ENCODE data around the gene ROR2.

Gene ROR2

GRCh38 chr9:91837981-91838731 is 111.9 kb downstream of the ROR2 start:
- peak; percentile 80 for DNase-seq

- DNase-seq = no peak
Measured at GRCh38 chr9:91836515-91836914, 113.5 kb downstream of the ROR2 start.

- no peak for DNase-seq
Measured at GRCh38 chr9:91835632-91836031, 114.4 kb downstream of the ROR2 start.

DNA sequence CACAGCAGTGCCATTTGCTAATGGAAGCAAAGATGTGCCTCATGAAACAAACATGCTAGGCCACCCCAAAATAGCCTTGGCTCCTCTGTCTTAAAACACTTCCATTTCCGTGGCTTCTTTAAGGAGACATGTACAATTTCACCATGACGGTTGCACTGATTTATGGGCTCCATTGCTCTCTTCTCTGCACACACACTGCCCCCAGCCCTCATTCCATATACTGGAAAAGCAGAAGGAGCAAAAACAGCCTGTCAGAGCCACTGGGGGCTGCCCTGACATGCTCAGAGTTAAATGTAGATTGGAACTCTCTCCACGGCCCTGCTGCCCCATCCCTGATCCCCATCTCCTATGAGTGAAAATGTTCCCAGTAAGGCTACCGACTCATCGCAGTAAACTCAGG is 114.8 kb downstream of the ROR2 start:
- no peak for DNase-seq

DNA sequence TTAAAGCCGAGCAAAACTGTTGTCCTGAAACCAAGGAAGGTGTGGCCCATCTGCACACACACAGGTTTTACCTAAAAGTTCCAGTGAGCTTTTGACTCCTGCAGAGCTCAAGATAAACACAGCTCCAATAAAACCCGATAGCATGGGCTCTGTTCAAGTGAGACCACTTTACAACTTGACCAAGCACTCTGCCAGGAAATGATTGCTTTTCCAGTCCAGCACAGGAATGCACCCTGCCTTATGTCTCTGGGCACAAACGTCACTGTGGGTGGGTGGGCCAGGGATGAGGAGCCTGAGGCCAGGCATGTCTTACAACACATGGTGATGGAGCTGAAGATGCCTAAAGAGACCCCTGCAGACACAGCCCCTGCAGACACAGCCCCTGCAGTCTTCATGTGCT is 115.3 kb downstream of the ROR2 start:
- DNase-seq = no peak

GRCh38 chr9:91833878-91834255 is 116.2 kb downstream of the ROR2 start:
- DNase-seq = no peak

- no peak for DNase-seq
Measured at GRCh38 chr9:91833096-91833877, 116.7 kb downstream of the ROR2 start.

- DNase-seq = no peak
Measured at GRCh38 chr9:91832322-91832721, 117.7 kb downstream of the ROR2 start.

- DNase-seq = no peak
Measured at GRCh38 chr9:91825866-91826265, 124.2 kb downstream of the ROR2 start.

- no peak for DNase-seq
Measured at GRCh38 chr9:91825422-91825821, 124.6 kb downstream of the ROR2 start.

- DNase-seq = no peak
Measured at GRCh38 chr9:91824601-91825305, 125.3 kb downstream of the ROR2 start.

GRCh38 chr9:91824151-91824550 is 125.9 kb downstream of the ROR2 start:
- DNase-seq = no peak

GRCh38 chr9:91820949-91821880 is 128.8 kb downstream of the ROR2 start:
- DNase-seq = no peak

DNA sequence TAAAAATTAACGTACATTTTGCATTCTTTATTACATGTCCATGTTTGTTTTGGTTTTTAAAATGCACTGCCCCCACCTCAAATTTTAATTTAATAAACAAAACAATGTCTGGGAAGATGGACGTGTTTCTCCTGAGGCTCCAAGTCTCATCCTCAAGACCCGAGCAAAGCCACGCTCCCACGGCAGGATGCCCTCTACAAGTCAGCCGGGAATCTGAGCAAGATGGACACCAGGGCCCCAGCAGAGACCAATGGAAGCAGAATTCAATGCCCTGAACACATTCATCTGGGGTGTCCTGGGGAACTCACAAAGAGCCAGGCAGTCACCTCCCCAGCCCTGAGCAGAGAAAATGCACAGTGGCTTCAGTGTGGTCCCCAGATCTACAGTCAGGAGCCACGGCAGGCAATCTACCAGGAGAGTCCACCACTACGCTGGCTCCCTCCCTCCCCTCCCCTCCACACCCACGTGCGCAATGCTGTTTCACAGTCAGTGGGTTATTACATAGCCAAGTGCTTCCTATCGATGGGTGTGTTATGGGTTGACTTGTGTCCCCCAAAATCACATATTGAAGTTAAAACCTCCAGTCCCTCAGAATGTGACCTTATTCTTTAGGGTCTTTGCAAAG is 129.8 kb downstream of the ROR2 start:
- DNase-seq = no peak

DNA sequence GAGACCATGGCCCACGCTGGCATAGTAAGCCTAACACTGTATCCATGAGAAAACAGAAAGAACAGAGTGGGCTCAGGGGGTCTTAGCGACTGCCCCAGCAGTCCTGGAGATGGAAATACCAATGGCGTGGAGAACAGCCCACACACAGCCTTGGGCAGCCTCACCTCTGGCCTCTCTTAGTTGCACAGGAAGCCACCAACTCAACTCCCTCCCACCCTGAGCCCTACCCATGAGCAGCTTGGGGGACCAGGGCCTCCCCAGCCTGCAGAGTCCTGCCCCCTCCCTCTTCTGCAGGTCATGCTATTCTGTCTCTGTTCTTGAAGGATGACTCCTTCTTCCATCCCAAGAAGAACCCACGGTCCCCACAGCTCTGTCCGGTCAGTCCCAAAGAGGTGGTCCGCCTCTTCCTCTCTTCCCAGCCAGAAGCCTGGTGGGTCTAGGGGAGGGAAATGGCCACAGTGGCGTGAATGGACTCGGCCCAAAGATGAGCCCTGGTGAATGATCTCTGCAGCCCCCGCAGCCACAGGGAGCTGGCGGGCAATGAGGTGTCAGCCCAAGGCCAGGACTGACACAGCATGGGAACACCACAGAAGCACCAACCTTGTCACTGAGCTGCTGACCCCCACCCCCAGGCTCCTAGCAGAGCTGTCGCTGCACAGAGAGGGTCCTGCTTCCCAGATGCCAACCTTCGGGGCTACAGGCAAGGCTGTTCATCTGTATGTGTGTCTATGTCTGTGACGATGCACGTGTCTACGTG is 131.2 kb downstream of the ROR2 start:
- no peak for DNase-seq

DNA sequence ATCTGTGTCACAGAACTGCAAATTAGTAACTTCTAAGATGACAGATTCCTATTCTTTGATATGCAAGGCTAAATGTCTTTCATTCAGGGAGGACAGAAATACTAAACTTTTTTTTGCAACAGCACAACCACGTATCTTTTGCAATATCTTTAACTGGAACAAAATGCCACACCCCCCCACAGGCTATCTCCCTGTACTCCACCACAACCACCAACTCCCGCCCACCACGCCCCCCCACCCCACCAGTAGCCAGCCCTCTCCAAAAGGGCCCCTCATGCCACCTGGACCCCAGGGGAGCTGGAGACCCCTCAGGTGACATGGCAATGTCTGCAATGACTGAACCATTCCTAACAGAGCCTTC is 131.8 kb downstream of the ROR2 start:
- DNase-seq = no peak

- no peak for DNase-seq
Measured at GRCh38 chr9:91817493-91818224, 132.4 kb downstream of the ROR2 start.

- no peak for DNase-seq
Measured at GRCh38 chr9:91817106-91817492, 132.9 kb downstream of the ROR2 start.

- no peak for DNase-seq
Measured at GRCh38 chr9:91816356-91816755, 133.7 kb downstream of the ROR2 start.

DNA sequence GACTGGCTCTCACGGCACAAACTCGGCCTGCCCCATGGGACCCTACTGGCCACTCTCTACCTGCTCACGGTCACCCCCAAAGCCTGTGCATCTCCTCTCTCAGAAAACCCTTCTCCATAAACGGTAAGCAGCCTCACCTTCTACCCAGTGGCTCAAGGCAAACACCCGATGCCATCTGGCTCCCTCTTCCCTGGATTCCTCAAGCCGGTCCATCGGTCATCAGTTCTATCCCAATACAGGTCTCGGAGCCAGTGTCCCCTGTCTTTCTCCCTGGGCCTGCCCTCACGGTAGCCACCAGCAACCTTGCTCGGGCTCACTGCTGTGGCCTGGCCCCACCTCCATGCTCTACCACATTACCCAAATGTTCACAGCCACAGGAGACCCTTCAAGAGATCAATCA is 134.1 kb downstream of the ROR2 start:
- no peak for DNase-seq

DNA sequence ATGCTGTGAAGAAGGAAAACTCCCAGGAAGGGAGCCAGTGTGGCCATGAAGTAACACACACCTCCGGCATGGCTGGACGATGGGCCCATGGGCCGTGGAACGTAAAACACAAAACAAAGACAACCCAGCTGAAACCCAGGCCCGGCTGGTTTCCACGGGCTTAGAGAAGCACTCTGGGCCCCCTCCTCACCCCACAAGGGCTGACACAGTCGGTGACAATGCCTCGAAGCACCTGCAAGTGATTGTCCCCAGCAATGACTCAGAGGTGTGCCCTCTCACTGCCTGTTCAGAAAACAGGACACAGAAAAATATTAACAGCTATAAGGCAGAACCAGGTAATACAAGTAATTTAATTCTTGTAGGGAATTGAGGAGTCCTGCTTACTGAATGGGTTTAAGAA is 135.3 kb downstream of the ROR2 start:
- DNase-seq = peak; percentile 9

Data from NCI-H345 (cell line).